Activated T-cell treated with anti-CD3 and anti-CD28 coated beads, Interleukin-2, amount 50 U/mL, for 24 hours (primary cell): ENCODE measurements around the gene SMARCA2.

Source experiments
- DNase-seq: peaks from one replicate; pipeline ENCODE4 v3.0.0-alpha.2; 2020
- H3K27ac Mint-ChIP-seq: 2 replicates; pipeline ENCODE4 v1.8.0; 2020; ENCODE audit warnings: mild to moderate bottlenecking, mixed read lengths
- H3K27me3 Mint-ChIP-seq: 2 replicates; pipeline ENCODE4 v1.8.0; 2020; ENCODE audit warnings: mixed read lengths
- H3K36me3 Mint-ChIP-seq: 2 replicates; pipeline ENCODE4 v1.8.0; 2020; ENCODE audit warnings: low read depth, mixed read lengths
- H3K4me1 Mint-ChIP-seq: 2 replicates; pipeline ENCODE4 v1.8.0; 2020; ENCODE audit warnings: low read depth, mixed read lengths
- H3K4me3 Mint-ChIP-seq: 2 replicates; pipeline ENCODE4 v1.8.0; 2020; ENCODE audit warnings: mild to moderate bottlenecking, moderate library complexity, mixed read lengths
- H3K9me3 Mint-ChIP-seq: 2 replicates; pipeline ENCODE4 v1.8.0; 2020; ENCODE audit warnings: mixed read lengths

The SMARCA2 gene

DNA sequence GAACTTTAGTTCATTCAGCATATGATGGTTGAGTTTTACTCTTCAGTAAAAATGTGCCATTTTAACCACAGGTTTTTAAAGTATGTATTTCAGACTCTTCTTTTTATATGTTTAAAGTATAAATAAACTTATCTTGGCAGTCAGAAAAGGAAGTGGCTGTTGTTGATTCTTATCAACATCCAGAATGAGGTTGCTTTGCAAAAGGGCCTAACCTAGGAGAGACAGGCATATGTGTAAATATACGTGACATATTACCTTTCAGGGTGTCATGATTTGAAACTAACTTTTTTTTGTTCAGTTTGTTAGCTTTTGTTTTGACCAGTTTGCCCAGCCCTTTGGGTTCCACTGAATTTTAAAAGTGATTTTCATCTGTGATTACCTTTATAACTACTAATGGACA, 7.4 kb downstream of the SMARCA2 start:
- Mint-ChIP-seq H3K4me1 (peaks cover 90% of the 10 kb centered on the region), H3K27ac (peak overlapping the region; percentile 82), H3K4me3 (peak overlapping the region; percentile 48), H3K27me3 (no peaks in the 10 kb centered on the region), H3K9me3 (no peaks in the 10 kb centered on the region), H3K36me3 (peaks cover 28% of the 10 kb centered on the region)
- DNase-seq: no peak

DNA sequence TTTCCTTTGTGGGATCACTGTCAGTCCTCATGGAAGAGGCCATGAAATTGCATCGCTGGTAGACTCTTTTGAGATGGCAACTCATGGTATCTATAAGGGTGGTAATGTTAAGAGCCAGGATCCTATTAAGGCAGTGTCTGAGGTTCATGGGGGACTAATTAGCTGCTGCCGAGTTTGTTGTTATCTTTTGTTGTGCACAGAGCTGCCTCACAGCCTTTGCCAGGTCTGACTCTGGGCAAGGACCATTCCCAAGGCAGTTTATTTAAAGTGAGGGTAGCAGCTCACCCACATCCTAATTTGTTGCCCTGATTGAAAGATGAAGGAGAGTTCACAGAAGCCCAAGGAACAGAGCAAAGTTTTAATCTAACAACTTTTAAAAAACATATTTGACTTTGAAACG, 7.9 kb downstream of the SMARCA2 start:
- Mint-ChIP-seq H3K4me1 (peaks cover 95% of the 10 kb centered on the region), H3K36me3 (peaks cover 28% of the 10 kb centered on the region), H3K27me3 (no peaks in the 10 kb centered on the region), H3K27ac (peak overlapping the region; percentile 82), H3K9me3 (no peaks in the 10 kb centered on the region), H3K4me3 (peak overlapping the region; percentile 48)
- DNase-seq: no peak

DNA sequence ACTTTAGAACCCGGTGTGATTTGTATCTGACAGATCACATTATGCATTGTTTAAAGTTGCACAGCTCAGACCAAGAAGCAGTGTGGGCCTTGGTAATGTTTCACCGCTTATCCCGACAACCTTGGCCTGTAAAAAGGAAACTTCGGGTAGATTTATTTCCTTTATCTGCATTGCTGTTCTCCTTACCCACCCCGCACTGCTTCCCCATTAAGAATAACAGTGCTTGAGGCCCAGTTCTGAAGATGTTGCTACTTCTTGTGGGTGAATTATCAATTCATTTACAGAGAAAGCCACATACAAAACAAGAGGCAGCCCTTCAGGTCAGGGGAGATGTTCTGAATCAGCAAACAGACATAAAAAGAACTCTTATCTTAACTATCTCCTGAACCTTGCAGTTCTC, 8.4 kb downstream of the SMARCA2 start:
- Mint-ChIP-seq H3K36me3 (peaks cover 27% of the 10 kb centered on the region), H3K27ac (peak overlapping the region; percentile 82), H3K9me3 (no peaks in the 10 kb centered on the region), H3K4me1 (peaks cover 95% of the 10 kb centered on the region), H3K4me3 (peak overlapping the region; percentile 48), H3K27me3 (no peaks in the 10 kb centered on the region)
- no peak for DNase-seq

DNA sequence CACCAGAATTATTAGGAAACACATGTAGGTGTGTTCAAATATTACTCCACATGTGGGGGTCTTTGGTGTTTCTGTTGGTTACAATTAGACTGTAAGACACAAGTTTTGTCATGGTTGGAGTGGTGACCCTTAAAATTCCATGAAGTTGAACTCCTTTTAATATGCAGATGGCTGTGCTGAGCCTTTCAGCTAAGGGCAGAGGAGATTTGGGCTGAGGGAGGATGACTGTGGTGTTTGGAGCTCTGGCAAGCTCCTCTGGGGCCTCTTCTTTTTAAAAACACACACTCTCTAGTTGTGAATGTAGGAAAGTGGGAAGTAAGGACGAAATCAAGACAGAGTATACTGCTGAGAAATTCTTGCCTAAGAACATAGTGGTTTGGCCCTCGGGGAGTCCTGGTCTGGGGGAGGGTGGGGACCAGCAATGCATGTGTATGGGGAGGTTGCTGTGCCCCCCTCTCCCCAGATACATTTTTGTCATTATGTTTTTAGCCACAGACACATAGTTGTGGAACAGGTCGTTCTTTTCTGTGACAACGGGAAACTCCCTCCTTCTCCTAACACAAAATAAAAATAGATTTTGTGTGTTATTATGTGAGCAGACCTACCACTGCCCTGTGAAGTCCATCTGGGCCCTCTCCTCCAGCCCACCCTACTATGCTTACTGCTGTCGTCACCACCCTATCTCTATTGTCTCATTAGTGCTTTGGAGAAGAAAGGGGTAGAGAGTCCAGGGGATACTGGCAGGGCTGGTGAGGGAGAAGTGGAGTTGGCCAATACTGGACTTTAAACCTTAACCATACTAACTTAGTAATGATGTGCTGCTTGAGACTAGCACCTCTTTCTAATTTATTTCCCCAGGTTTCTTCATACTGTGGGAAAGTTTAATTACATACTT, 10.0 kb downstream of the SMARCA2 start:
- Mint-ChIP-seq H3K36me3 (peaks cover 42% of the 10 kb centered on the region), H3K9me3 (no peaks in the 10 kb centered on the region), H3K4me1 (peaks cover 95% of the 10 kb centered on the region), H3K27me3 (no peaks in the 10 kb centered on the region), H3K4me3 (peak overlapping the region; percentile 8), H3K27ac (peak overlapping the region; percentile 82)
- no peak for DNase-seq

DNA sequence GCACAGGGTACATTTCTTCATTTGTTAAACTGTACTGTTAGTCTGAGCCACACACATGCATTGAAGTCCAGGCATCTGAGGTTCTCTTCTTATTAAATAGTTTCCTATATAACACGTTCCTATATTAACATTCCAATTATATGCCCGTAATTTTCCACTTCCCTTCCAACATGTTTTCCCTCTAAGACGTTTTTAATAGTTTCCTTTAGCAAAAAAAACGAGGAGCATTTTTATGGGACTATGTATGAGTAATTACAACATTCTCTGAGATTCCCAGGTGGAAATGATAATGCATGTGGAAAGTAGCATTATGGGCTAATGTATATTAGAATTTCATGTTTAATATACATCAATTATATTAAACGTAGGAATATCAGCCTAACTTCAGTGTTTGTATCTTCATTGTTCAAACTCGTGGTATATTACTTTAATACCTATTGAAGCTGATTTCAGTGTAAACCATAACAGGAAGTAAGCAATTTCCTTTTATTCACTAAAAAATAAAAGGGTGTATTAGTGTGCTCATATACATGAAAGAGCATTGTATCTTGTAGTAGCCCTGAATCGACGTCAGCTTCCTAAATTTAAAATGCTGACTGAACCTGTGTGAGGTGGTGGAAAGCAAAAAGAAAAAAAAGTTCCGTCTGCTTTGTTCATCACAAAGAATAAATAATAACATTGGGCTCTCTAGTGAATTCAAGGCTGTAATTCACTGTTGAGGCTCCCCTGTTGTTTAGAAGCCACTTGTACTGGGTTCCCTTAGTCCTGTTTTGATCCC, 11.3 kb downstream of the SMARCA2 start:
- Mint-ChIP-seq H3K4me3 (no peak overlapping the region), H3K27ac (peak overlapping the region; percentile 41), H3K4me1 (peaks cover 94% of the 10 kb centered on the region), H3K9me3 (no peaks in the 10 kb centered on the region), H3K27me3 (no peaks in the 10 kb centered on the region), H3K36me3 (peaks cover 54% of the 10 kb centered on the region)
- DNase-seq: no peak

DNA sequence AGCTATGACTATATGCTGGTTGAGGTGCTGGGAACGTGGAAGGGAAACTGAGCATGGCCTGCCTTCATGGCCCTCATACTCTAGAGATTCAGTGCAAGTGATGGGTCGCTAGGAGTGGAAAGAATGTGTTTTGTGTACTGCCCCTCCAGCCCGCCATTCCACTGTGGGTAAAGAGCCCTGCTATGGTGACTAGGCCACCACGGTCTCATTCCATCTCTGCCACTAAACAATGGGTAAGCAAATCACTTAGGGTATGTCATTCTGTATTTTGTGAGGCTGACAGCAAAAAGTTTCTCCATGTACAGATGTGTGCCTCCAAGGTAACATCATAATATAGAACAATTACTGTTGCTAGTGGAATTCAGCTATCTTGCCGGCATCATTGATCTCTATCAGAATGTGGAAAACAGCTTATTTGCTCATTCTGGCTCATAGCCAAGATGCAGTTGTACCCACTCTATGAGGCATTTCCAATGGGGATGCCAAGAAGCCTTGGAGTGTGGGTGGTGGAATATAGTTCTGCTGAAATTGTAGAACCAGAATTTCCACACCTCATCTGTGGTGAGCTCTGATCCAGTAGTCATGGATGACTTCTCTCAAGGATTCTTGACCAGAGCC, 12.5 kb downstream of the SMARCA2 start:
- H3K27me3 Mint-ChIP-seq: no peaks in the 10 kb centered on the region
- no peak overlapping the region for H3K4me3 Mint-ChIP-seq
- H3K36me3 Mint-ChIP-seq: peaks cover 63% of the 10 kb centered on the region
- no peak for DNase-seq
- peak overlapping the region; percentile 38 for H3K27ac Mint-ChIP-seq
- H3K9me3 Mint-ChIP-seq: no peaks in the 10 kb centered on the region
- H3K4me1 Mint-ChIP-seq: peaks cover 93% of the 10 kb centered on the region

DNA sequence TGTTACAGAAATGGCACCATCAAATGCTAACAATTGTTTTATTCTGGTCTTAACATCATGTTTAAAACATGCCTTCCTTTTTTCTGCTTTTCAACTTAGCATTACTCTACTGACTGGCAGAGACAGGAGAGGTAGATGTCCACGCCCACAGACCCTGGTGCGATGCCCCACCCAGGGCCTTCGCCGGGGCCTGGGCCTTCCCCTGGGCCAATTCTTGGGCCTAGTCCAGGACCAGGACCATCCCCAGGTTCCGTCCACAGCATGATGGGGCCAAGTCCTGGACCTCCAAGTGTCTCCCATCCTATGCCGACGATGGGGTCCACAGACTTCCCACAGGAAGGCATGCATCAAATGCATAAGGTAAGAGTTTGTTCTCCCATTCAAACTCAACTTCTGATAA, 13.7 kb downstream of the SMARCA2 start:
- no peak for DNase-seq
- Mint-ChIP-seq H3K27me3 (no peaks in the 10 kb centered on the region), H3K9me3 (no peaks in the 10 kb centered on the region), H3K4me3 (no peak overlapping the region), H3K4me1 (peaks cover 82% of the 10 kb centered on the region), H3K36me3 (peaks cover 74% of the 10 kb centered on the region), H3K27ac (peak overlapping the region; percentile 35)

DNA sequence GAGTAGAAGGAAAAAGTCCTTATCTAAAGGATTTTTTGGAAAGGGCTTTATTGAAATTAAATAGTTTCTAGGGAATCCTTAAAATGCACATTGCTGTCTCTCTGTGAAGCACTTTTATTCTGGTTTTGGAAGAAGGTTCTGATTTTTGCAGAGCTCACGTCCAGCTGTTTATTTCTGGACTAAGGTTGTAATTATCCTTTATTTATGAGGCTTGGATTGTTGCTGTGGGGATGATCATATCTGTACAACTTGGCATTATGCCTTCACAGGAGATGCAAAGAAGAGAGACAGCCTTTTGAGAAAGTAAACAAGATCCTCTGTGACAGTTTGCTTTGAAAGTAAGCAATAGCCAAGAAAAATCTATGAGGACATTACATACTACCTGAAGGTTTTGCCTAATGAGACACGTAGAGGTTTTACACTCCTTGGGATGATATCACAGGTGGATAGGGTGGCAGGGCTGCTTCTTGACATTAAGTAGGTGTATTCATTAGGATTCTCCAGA, 14.6 kb downstream of the SMARCA2 start:
- DNase-seq: no peak
- Mint-ChIP-seq H3K36me3 (peaks cover 75% of the 10 kb centered on the region), H3K4me3 (no peak overlapping the region), H3K9me3 (no peaks in the 10 kb centered on the region), H3K4me1 (peaks cover 77% of the 10 kb centered on the region), H3K27ac (no peak overlapping the region), H3K27me3 (no peaks in the 10 kb centered on the region)

DNA sequence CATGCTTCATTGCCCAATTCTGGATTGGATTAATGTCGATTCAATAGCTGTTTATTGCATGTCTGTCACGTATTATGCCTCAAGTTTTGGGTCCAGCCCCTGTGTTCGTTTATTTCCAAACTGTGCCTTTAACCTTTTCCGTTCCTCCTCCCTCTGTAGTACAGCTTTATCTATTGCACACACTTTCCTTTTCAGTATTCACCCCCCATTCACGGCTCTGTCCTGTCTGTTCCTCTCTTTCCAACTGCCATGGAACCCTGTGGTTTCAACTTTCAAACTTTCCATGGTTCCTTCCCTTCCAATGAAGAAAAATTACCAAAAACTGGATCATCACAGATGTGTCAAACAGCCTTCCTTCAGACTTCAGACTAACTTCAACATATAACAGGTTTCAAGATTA, 17.1 kb downstream of the SMARCA2 start:
- H3K27ac Mint-ChIP-seq: peak overlapping the region; percentile 51
- peaks cover 87% of the 10 kb centered on the region for H3K36me3 Mint-ChIP-seq
- no peak overlapping the region for H3K4me3 Mint-ChIP-seq
- H3K9me3 Mint-ChIP-seq: no peaks in the 10 kb centered on the region
- no peak for DNase-seq
- no peaks in the 10 kb centered on the region for H3K27me3 Mint-ChIP-seq
- peaks cover 69% of the 10 kb centered on the region for H3K4me1 Mint-ChIP-seq

DNA sequence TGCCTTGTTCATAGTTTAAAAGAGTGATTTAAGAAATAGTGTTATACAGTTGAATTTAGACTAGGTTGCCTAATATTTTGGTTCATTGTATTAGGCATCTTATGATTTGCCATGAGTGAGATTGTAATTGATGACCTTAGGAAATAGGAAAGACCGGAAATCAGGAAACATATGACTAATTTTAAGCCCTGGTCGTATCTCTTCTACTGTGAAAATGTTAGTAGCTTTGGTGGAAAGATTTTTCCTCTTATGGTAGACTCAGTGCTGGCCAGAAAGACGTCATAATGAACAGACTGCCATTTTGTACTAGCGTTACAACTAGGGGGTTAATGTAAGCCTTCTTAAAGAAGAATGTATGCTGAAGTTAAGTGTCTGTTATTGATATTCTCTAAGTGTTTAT, 21.7 kb downstream of the SMARCA2 start:
- Mint-ChIP-seq H3K27me3 (no peaks in the 10 kb centered on the region), H3K4me3 (no peak overlapping the region), H3K27ac (no peak overlapping the region), H3K36me3 (peaks cover 88% of the 10 kb centered on the region), H3K4me1 (peaks cover 43% of the 10 kb centered on the region), H3K9me3 (no peaks in the 10 kb centered on the region)
- DNase-seq: no peak

DNA sequence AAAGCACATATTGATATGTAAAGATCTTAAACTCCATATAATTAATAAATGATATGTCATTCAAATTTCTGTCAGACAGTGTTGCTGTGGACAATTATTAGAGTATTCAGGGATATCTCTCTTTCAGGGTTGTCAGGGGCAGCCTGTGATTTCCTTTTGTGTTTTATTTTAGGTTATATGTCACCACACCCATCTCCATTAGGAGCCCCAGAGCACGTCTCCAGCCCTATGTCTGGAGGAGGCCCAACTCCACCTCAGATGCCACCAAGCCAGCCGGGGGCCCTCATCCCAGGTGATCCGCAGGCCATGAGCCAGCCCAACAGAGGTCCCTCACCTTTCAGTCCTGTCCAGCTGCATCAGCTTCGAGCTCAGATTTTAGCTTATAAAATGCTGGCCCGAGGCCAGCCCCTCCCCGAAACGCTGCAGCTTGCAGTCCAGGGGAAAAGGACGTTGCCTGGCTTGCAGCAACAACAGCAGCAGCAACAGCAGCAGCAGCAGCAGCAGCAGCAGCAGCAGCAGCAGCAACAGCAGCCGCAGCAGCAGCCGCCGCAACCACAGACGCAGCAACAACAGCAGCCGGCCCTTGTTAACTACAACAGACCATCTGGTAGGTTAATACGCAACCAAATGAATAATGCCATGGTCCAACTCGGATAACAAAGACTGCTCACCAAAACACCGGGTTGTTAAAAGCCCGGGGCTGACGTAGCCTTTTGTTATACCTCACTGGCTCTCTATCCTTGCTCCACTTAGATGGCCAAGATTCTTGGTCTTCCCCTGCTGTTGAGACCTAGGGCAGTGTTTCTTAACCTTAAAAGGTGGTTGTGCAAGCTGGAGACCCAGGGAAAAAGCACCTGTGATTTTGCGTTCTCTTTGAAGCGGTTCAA, 24.4 kb downstream of the SMARCA2 start:
- Mint-ChIP-seq H3K27ac (no peak overlapping the region), H3K4me3 (no peak overlapping the region), H3K27me3 (no peaks in the 10 kb centered on the region), H3K4me1 (peaks cover 57% of the 10 kb centered on the region), H3K36me3 (peaks cover 91% of the 10 kb centered on the region), H3K9me3 (no peaks in the 10 kb centered on the region)
- DNase-seq: no peak

DNA sequence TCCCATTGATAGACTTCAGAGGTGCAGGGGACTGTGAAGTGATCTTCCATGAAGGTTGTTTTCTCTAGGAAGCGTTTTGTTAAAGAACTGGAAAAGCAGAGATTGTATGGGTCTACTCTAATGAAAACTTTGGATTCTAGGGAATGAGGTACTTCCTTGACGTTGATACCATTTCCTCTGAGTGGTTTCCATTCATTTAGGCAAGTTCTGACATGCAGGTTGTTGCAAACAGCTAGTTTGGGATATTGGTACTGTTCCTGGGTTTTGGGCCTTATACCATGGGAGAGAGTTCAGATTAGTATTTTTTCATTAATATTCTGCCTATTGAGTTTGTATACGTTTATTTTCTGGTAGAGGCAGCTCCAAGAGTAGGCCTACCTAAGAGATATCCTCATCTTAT, 25.7 kb downstream of the SMARCA2 start:
- no peaks in the 10 kb centered on the region for H3K27me3 Mint-ChIP-seq
- H3K27ac Mint-ChIP-seq: no peak overlapping the region
- peaks cover 63% of the 10 kb centered on the region for H3K4me1 Mint-ChIP-seq
- DNase-seq: no peak
- H3K4me3 Mint-ChIP-seq: no peak overlapping the region
- peaks cover 95% of the 10 kb centered on the region for H3K36me3 Mint-ChIP-seq
- no peaks in the 10 kb centered on the region for H3K9me3 Mint-ChIP-seq

DNA sequence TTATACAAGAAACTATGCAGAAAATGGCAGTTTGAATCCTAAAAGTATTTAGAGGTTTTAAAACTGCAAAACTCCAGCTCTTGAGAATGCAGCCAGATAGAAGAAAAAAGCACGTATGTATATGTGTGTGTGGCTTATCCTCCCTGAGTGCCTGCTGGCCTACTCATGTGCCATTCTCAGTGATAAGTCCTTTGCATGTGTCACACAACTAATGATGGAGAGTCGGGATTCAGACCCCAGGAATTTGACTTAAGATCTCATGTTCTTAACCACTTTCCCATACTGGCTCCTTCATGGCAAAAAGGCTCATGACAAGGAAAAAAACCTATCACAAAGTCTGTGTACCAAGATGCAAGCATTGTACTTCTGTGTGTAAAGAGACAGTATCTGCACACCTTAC, 26.6 kb downstream of the SMARCA2 start:
- Mint-ChIP-seq H3K9me3 (no peaks in the 10 kb centered on the region), H3K36me3 (peaks cover 94% of the 10 kb centered on the region), H3K4me1 (peaks cover 54% of the 10 kb centered on the region), H3K27me3 (no peaks in the 10 kb centered on the region), H3K27ac (peak overlapping the region; percentile 19), H3K4me3 (no peak overlapping the region)
- no peak for DNase-seq

DNA sequence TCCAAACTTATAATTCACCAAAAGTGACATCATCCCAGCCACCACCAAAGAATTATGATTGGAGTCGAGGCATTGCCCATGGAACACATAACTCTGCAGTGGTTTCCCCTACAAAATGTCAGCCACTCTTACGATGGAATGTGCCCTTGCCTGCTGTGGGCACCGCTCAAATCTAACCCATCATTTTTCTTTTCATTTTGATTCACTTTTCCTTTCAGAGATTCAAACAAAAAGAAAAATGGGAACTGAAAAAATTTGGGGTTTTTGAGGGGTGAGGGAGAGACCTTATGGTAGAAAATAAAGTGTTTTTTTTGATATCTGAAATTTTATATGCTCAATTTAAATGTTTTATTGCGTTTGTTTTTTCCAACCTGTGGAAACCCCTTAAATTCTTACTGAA, 28.1 kb downstream of the SMARCA2 start:
- H3K36me3 Mint-ChIP-seq: peaks cover 91% of the 10 kb centered on the region
- no peak for DNase-seq
- H3K4me1 Mint-ChIP-seq: peaks cover 54% of the 10 kb centered on the region
- H3K4me3 Mint-ChIP-seq: no peak overlapping the region
- peak overlapping the region; percentile 34 for H3K27ac Mint-ChIP-seq
- no peaks in the 10 kb centered on the region for H3K9me3 Mint-ChIP-seq
- no peaks in the 10 kb centered on the region for H3K27me3 Mint-ChIP-seq
